ENCODE measurements around the gene MGAT5B.

GRCh38 chr17:76820039-76820438 lies 48.2 kb upstream of the MGAT5B start:
- TF ChIP-seq CTCF (conservative IDR thresholded peaks at IDR 0.05 in 1 of 2, IDR thresholded peaks at IDR 0.05 in 1 of 2; ENCODE audit: low read depth in 1 of 2, low read length in 2 of 2) = no peak
- no peak for TF ChIP-seq EZH2 (IDR thresholded peaks at IDR 0.05; ENCODE audit: low read length, missing control alignments)

All from fibroblast of lung (primary cell).